Globus pallidus (tissue), 1 donor: ENCODE data around the gene BAG3.
A peak's percentile ranks its signal among the peaks of the same experiment; 100 is the strongest.
"Not testable (repeated sequence)": the region's sequence is repeated elsewhere in the genome, so short reads cannot be mapped to it uniquely, and the experiment has no call there.

ENCODE experiments used
- DNase-seq: peaks from one replicate; pipeline ENCODE4 v3.0.0-alpha.2; 2015; ENCODE audit warnings: low spot score

The BAG3 gene

GRCh38 chr10:119650692-119651513 lies at the start of gene BAG3:
Gene BAG3 (plus strand): TSS chr10:119651380. CDS start chr10:119651676, 296 bp downstream.
- DNase-seq, result peak; percentile 90

GRCh38 chr10:119602241-119603095 lies 48.7 kb upstream of the BAG3 start:
- no peak for DNase-seq

GRCh38 chr10:119604468-119604867 lies 46.7 kb upstream of the BAG3 start:
- no peak for DNase-seq

GRCh38 chr10:119608316-119609155 lies 42.6 kb upstream of the BAG3 start:
- DNase-seq, result peak; percentile 26

- DNase-seq, result no peak
These were observed 41.7 kb upstream of the BAG3 start for GRCh38 chr10:119609516-119609915.

- no peak for DNase-seq
These were observed 39.7 kb upstream of the BAG3 start for GRCh38 chr10:119611433-119611832.

- no peak for DNase-seq
These were observed 37.4 kb upstream of the BAG3 start for GRCh38 chr10:119613741-119614140.

GRCh38 chr10:119614686-119615085 lies 36.5 kb upstream of the BAG3 start:
- DNase-seq, result no peak

GRCh38 chr10:119616882-119617570 lies 34.2 kb upstream of the BAG3 start:
- DNase-seq, result no peak

GRCh38 chr10:119619215-119619614 lies 32.0 kb upstream of the BAG3 start:
- DNase-seq, result no peak

GRCh38 chr10:119619811-119620210 lies 31.4 kb upstream of the BAG3 start:
- DNase-seq, result not testable (repeated sequence)

GRCh38 chr10:119620241-119621077 lies 30.7 kb upstream of the BAG3 start:
- DNase-seq, result no peak

GRCh38 chr10:119621078-119621384 lies 30.1 kb upstream of the BAG3 start:
- DNase-seq, result no peak

GRCh38 chr10:119625570-119626280 lies 25.5 kb upstream of the BAG3 start:
- no peak for DNase-seq

- no peak for DNase-seq
These were observed 20.9 kb upstream of the BAG3 start for GRCh38 chr10:119630300-119630699.

- DNase-seq, result peak; percentile 69
These were observed 17.5 kb upstream of the BAG3 start for GRCh38 chr10:119633538-119634218.

GRCh38 chr10:119634219-119634544 lies 17.0 kb upstream of the BAG3 start:
- DNase-seq, result no peak

GRCh38 chr10:119637631-119638030 lies 13.5 kb upstream of the BAG3 start:
- DNase-seq, result no peak

- DNase-seq, result no peak
These were observed 12.2 kb upstream of the BAG3 start for GRCh38 chr10:119638982-119639381.

- no peak for DNase-seq
These were observed 10.8 kb upstream of the BAG3 start for GRCh38 chr10:119640384-119640783.
